Left lung (tissue), 10 donors: ENCODE results near the gene KLRF2. TPM values are rescaled to one million over a fixed set of nuclear protein-coding genes. Genes with fewer than 3 reads are reported as not detected.
"Not testable (repeated sequence)": the region's sequence is repeated elsewhere in the genome, so short reads cannot be mapped to it uniquely, and the experiment has no call there.

Experiments
- ATAC-seq: fragments of 200-7000 bp; cut with Tn5 transposase; one replicate; pipeline ENCODE4 v1.9.1; 2020; ENCODE audit warnings: moderate library complexity
- DNase-seq, 4 donors: peaks; one replicate each; pipeline ENCODE4 v3.0.0-alpha.2; 2013 to 2020
- H3K27ac ChIP-seq, 2 donors: fragments of 200-600 bp; sonication (generic) in 1 of 2; one replicate each; pipeline versions ENCODE4 v1.5.0 to v1.8.0; 2020 to 2021
- H3K27me3 ChIP-seq, 2 donors: fragments of 200-600 bp; sonication (generic) in 1 of 2; one replicate each; pipeline versions ENCODE4 v1.5.0 to v1.8.0; 2020 to 2021
- H3K36me3 ChIP-seq, 2 donors: fragments of 200-600 bp; sonication (generic) in 1 of 2; one replicate each; pipeline versions ENCODE4 v1.5.0 to v1.8.0; 2020 to 2021
- H3K4me1 ChIP-seq, 2 donors: fragments of 200-600 bp; one replicate each; pipeline ENCODE4 v1.8.0; 2021
- H3K4me3 ChIP-seq, 2 donors: fragments of 200-600 bp; sonication (generic) in 1 of 2; one replicate each; pipeline versions ENCODE4 v1.5.0 to v1.8.0; 2020 to 2021; ENCODE audit warnings: mild to moderate bottlenecking in 1 of 2
- H3K9me3 ChIP-seq, 2 donors: fragments of 200-600 bp; sonication (generic) in 1 of 2; one replicate each; pipeline versions ENCODE4 v1.5.0 to v1.8.0; 2020 to 2021
- CTCF ChIP-seq, 2 donors: fragments of 200-600 bp; sonication (generic) in 1 of 2; IDR thresholded peaks; one replicate each; pipeline versions ENCODE4 v1.5.0 to v1.8.0; 2021; ENCODE audit warnings: antibody characterized with exemption in 2 of 2
- intact Hi-C, 2 donors: fragments of 100-400 bp; cut with DNase I; formaldehyde crosslinking; loops; one replicate each; pipeline versions ENCODE4 v1.11.2 to v1.14.2; 2022
- polyA plus RNA-seq, 6 donors: library from polyadenylated mRNA; unstranded; fragments of 120-200 nt; gene quantifications; one replicate each; pipeline ENCODE4 v1.2.1, GENCODE V29; 2013; ENCODE audit not compliant: insufficient read length in 6 of 6
- total RNA-seq, 2 donors: library from RNA; stranded (reverse); fragmentation: NEBNext Ultra II Directional; extraction: Animal tissue kit (Norgen Biotek cat#: 25700); gene quantifications; one replicate each; pipeline ENCODE4 v1.2.1, GENCODE V29; 2021
- donor health status: DM: no; HTN: yes; CAD: no.
- donor health status: DM: no; HTN: no; CAD: no.

The KLRF2 gene
- total and polyA plus RNA-seq, 8 donors: not detected

GRCh38 chr12:9870286-9870866 lies 10.9 kb upstream of the KLRF2 start:
- Histone ChIP-seq H3K36me3 (no peaks in the 10 kb centered on the region), H3K4me3 (peak overlapping the region; percentile 22 to 57), H3K4me1 (peaks cover 4 to 30% of the 10 kb centered on the region in 2 donors), H3K9me3 (no peaks in the 10 kb centered on the region), H3K27me3 (no peaks in the 10 kb centered on the region), H3K27ac (peak overlapping the region; percentile 91 to 92)
- peak; percentile 10 for ATAC-seq
- intact Hi-C loops: no loop called here
- no peak for TF ChIP-seq CTCF (IDR thresholded peaks at IDR 0.05)
- DNase-seq: no peak

- DNase-seq (no peak), ATAC-seq (no peak)
- H3K4me1 ChIP-seq: peaks cover 4 to 15% of the 10 kb centered on the region in 2 donors
- no peaks in the 10 kb centered on the region for H3K27me3 ChIP-seq
- intact Hi-C loops: no loop called here
- no peaks in the 10 kb centered on the region for H3K9me3 ChIP-seq
- no peak overlapping the region for H3K4me3 ChIP-seq
- no peak for TF ChIP-seq CTCF (IDR thresholded peaks at IDR 0.05)
- no peaks in the 10 kb centered on the region for H3K36me3 ChIP-seq
- no peak overlapping the region for H3K27ac ChIP-seq
Observed at GRCh38 chr12:9872162-9872561, 9.1 kb upstream of the KLRF2 start.

- Histone ChIP-seq H3K27me3 (no peaks in the 10 kb centered on the region), H3K4me3 (no peak overlapping the region), H3K4me1 (peaks cover 4 to 15% of the 10 kb centered on the region in 2 donors), H3K27ac (no peak overlapping the region), H3K36me3 (no peaks in the 10 kb centered on the region), H3K9me3 (no peaks in the 10 kb centered on the region)
- intact Hi-C loops: no loop called here
- DNase-seq: peak in 1 of 4 donors; percentile 47
- no peak for ATAC-seq
- no peak for TF ChIP-seq CTCF (IDR thresholded peaks at IDR 0.05)
Observed at GRCh38 chr12:9872742-9873141, 8.5 kb upstream of the KLRF2 start.

- DNase-seq: peak in 1 of 4 donors; percentile 72
- intact Hi-C loops, H3K4me3 ChIP-seq, H3K36me3 ChIP-seq, H3K27ac ChIP-seq, H3K9me3 ChIP-seq, ATAC-seq, H3K4me1 ChIP-seq, H3K27me3 ChIP-seq: not testable (repeated sequence)
Observed at GRCh38 chr12:9876120-9876519, 5.2 kb upstream of the KLRF2 start.

GRCh38 chr12:9880532-9881078 lies 684 bp upstream of the KLRF2 start:
- ATAC-seq (no peak), DNase-seq (no peak)
- no peaks in the 10 kb centered on the region for H3K4me1 ChIP-seq
- H3K36me3 ChIP-seq: no peaks in the 10 kb centered on the region
- no peak overlapping the region for H3K27ac ChIP-seq
- no peaks in the 10 kb centered on the region for H3K9me3 ChIP-seq
- no peak for TF ChIP-seq CTCF (IDR thresholded peaks at IDR 0.05)
- H3K4me3 ChIP-seq: no peak overlapping the region
- H3K27me3 ChIP-seq: no peaks in the 10 kb centered on the region
- intact Hi-C loops: no loop called here

GRCh38 chr12:9881988-9882387 lies 699 bp downstream of the KLRF2 start:
- no peaks in the 10 kb centered on the region for H3K4me1 ChIP-seq
- TF ChIP-seq CTCF (IDR thresholded peaks at IDR 0.05): no peak
- DNase-seq: no peak
- H3K9me3 ChIP-seq: no peaks in the 10 kb centered on the region
- intact Hi-C loops: no loop called here
- no peaks in the 10 kb centered on the region for H3K36me3 ChIP-seq
- no peak for ATAC-seq
- no peak overlapping the region for H3K27ac ChIP-seq
- no peaks in the 10 kb centered on the region for H3K27me3 ChIP-seq
- H3K4me3 ChIP-seq: no peak overlapping the region
